Breast epithelium (tissue), 3 donors: ENCODE data around the gene TMED7.

Experiments
- POLR2A ChIP-seq: fragments of 450-650 bp; IDR thresholded peaks from one replicate; pipeline ENCODE4 v1.6.1; 2016; ENCODE audit warnings: antibody characterized with exemption, mild to moderate bottlenecking, moderate library complexity
- POLR2AphosphoS5 ChIP-seq, 3 donors: sonication (generic); formaldehyde crosslinking; IDR thresholded peaks; one replicate each; pipeline ENCODE4 v1.6.1; 2017; ENCODE audit warnings: antibody characterized with exemption in 3 of 3
- TF ChIP-seq, protein P1 (sequence below), 3 donors: fragments of 450-650 bp; IDR thresholded peaks; one replicate each; pipeline ENCODE4 v1.5.1; 2016 to 2017; ENCODE audit warnings: antibody characterized with exemption in 3 of 3, mild to moderate bottlenecking in 3 of 3, moderate library complexity in 3 of 3

DNA sequence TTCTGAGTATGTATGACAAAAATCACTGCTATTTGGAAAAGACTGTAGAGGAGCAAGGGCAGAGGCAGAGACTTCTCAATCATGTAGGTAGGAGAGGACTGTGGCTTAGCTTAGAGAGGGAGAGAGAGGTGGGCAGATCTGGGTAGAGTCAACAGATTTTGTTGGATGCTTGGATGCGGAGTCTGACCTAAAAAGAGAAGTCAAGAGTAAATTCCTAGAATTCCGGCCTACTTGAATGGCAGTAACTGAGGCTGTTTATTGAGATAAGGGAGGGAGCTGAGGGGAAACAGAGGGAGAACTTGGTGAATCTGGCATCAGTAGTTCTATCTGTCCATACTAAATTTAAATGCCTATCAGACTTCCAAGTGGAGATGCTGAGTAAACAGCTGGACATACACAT is 25.9 kb downstream of the TMED7 start:
- TF ChIP-seq, protein P1, sequence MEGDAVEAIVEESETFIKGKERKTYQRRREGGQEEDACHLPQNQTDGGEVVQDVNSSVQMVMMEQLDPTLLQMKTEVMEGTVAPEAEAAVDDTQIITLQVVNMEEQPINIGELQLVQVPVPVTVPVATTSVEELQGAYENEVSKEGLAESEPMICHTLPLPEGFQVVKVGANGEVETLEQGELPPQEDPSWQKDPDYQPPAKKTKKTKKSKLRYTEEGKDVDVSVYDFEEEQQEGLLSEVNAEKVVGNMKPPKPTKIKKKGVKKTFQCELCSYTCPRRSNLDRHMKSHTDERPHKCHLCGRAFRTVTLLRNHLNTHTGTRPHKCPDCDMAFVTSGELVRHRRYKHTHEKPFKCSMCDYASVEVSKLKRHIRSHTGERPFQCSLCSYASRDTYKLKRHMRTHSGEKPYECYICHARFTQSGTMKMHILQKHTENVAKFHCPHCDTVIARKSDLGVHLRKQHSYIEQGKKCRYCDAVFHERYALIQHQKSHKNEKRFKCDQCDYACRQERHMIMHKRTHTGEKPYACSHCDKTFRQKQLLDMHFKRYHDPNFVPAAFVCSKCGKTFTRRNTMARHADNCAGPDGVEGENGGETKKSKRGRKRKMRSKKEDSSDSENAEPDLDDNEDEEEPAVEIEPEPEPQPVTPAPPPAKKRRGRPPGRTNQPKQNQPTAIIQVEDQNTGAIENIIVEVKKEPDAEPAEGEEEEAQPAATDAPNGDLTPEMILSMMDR (IDR thresholded peaks at IDR 0.05), result no peak
- TF ChIP-seq POLR2AphosphoS5 (IDR thresholded peaks at IDR 0.05) (no peak), POLR2A (no peak)
